ENCODE data around the gene RBM11. TPM values are rescaled to one million over a fixed set of nuclear protein-coding genes. Genes with fewer than 3 reads are reported as not detected.

RBM11 gene
- total and polyA plus RNA-seq, 9 of the 15 experiments (the other 6 are each of a cell fraction or from before 2014, with no cell fraction given), result 0.98 to 5.3 (median 2.9) TPM

- H3K9me1 ChIP-seq (ENCODE audit: control insufficient read depth, insufficient read depth, low read length), result no peaks in the 10 kb centered on the region
- ChIA-PET CTCF (ENCODE audit: low intra/inter-chr PET ratio) (no interaction called here), POLR2A (no interaction called here)
- no peak for TF ChIP-seq ZNF639 (CRISPR knock-in tag; conservative IDR thresholded peaks at IDR 0.05 in 1 of 2, IDR thresholded peaks at IDR 0.05 in 1 of 2)
- no peak for TF ChIP-seq ZNF184 (CRISPR knock-in tag; IDR thresholded peaks at IDR 0.05)
- TF ChIP-seq EP400 (IDR thresholded peaks at IDR 0.05), result no peak
- TF ChIP-seq ZNF449 (CRISPR knock-in tag; IDR thresholded peaks at IDR 0.05), result no peak
- intact Hi-C loops (cut with micrococcal nuclease), result loop anchor here (5.0 kb wide), 1 partner anchor 51 kb away; no protein-coding TSS in a partner anchor
- H3K79me2 ChIP-seq (ENCODE audit: control insufficient read depth, insufficient read depth, low read length), result no peaks in the 10 kb centered on the region
- H4K20me1 ChIP-seq (replicated peaks; ENCODE audit: control insufficient read depth, insufficient read depth, low read length), result no peaks in the 10 kb centered on the region
- H3K4me1 ChIP-seq (replicated peaks in 1 of 2; ENCODE audit: control insufficient read depth in 2 of 2, insufficient read depth in 2 of 2, low read length in 2 of 2), result peaks cover 0 to 9% of the 10 kb centered on the region in 2 experiments; a peak in 2 of 5 replicates
- BruUV-seq (replicated peaks), result no TSS peak
- H3K27me3 ChIP-seq (ENCODE audit: control insufficient read depth in 2 of 2, insufficient read depth in 2 of 2, low read length in 2 of 2), result no peaks in the 10 kb centered on the region; a peak in 1 of 5 replicates
- H3K36me3 ChIP-seq (ENCODE audit: control insufficient read depth, insufficient read depth, low read length), result no peaks in the 10 kb centered on the region
- H3K9ac ChIP-seq (ENCODE audit: insufficient read depth in 1 of 2, low read depth in 2 of 2, low read length in 2 of 2), result no peak overlapping the region
- in situ Hi-C loops (cut with MboI), result no loop called here
- no peak overlapping the region for H3K4me2 ChIP-seq (ENCODE audit: insufficient read depth, low read length)
- no peak overlapping the region for H2AFZ ChIP-seq (ENCODE audit: low read depth, low read length)
- no peak overlapping the region for H3K4me3 ChIP-seq
- no peaks in the 10 kb centered on the region for H3K9me3 ChIP-seq (replicated peaks; ENCODE audit: control insufficient read depth, insufficient read depth, low read depth, low read length)
- FAIRE-seq (no peak), DNase-seq (ENCODE audit: extremely low read depth in 1 of 4, low spot score in 3 of 4) (no peak), ATAC-seq (no peak)
- H3K27ac ChIP-seq (ENCODE audit: extremely low read depth, low read depth, low read length), result no peak overlapping the region
Measured at GRCh38 chr21:14213164-14213563, 2.8 kb upstream of the RBM11 start.

All from K562 (cell line).